Hematopoietic multipotent progenitor cell treated with erythropoietin and hydrocortisone succinate and interleukin-3 and kit ligand, for 15 days (in vitro differentiated cells): ENCODE measurements around the gene FOXP2.

Source experiments
- DNase-seq: peaks from one replicate; pipeline ENCODE4 v3.0.0-alpha.2; 2015; ENCODE audit warnings: low spot score

FOXP2 gene

DNA sequence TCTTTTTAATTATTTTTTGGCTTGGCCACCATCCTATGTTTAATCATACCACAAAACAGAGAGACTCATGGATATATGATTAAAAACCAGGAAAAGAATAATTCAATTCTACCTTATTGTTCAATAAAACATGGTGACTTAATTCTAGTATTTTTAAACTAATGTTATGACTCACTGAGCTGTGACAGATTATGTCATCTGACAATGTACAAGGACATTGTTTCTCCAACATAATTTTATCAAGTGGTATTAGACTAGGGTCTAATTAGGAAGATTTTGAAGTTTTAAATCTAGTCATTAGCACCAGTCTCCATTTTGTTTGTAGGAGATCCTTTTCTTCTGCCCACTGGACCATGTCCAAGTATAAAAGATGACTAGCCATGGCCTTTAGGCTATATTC is 307.9 kb downstream of the FOXP2 start:
- DNase-seq = no peak

DNA sequence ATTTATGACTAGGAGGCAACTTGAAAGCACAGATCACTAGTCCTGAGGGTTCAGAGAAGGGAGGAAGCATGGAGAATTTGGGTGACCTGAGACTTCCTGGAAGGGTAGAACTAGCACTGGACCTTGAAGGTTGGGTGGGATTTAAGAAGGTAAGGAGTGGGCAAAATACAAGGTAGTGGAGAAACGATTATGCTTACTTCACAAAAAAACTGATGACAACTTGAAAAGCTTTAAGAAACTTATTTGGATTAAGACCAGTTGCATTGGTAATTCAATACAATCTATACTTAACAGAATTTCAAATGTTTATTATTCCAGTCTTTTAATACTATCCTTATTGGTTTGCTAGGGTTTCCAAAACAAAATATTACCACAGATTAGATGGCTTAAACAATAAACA is 308.7 kb downstream of the FOXP2 start:
- DNase-seq = no peak

DNA sequence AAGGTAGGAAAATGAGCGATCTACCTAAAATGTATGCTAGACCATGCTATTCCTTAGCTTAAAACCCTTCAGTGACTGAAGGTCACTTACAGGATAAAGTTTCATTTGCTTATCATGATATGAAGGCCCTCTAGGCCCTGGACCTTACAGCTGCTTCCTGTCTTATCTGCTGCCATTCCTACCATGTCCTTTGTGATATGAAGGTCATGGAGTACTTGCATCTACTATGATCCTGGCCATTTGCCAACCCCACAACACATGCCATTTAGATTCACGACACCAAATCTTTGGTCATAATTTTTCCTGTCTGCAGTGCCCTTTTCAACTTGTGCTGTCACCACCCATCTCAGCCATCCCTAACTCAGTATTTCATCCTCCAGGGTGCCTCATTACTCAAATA is 325.5 kb downstream of the FOXP2 start:
- DNase-seq = no peak

DNA sequence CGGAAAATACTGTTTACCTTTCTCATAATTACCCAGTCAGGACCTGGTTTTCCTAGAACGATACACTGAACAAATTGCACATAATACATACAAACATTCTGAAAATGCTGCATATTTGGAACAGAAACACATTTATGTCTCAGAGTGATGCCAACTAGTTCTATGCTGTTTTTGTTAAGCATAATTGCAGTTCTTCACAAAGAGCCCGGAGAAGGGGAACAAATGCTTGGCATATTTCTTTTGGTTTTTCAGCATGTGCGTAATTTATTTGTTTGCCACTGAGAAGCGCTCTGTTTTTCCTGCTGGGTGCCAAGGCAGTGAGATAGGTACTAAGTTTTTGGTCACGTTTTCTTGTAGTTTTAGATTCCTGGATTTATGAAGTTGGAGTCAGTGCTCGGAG is 326.3 kb downstream of the FOXP2 start:
- DNase-seq = no peak

DNA sequence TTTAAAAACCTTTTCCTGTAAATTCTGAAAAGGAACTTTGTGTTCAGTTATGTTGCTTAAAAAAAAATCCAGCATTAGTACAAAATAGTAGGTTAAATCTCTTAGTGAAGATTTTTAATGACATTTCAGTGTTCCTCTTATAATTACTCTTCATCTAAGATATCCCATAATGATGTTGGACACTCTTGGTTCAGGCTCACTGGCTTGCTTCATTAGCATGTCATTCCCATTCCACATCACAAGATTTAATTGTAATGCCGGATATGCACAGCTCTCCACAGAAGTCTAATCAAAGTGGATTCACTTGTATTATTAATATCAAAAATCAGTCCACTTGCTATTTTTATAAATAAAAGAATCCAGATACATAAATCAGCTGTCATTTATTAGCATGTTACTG is 327.3 kb downstream of the FOXP2 start:
- DNase-seq = no peak
